Mucosa of rectum (tissue), 2 donors: ENCODE data around the gene PHEX.

ENCODE experiments used
- H3K27ac ChIP-seq, 2 donors: one replicate each; pipeline ENCODE4 v1.7.0; 2013; ENCODE audit warnings: inconsistent platforms in 2 of 2, low read depth in 2 of 2, low read length in 2 of 2
- H3K27me3 ChIP-seq, 2 donors: one replicate each; pipeline ENCODE4 v1.7.0; 2013; ENCODE audit warnings: low read length in 2 of 2; ENCODE audit not compliant: control insufficient read depth in 2 of 2, insufficient read depth in 2 of 2
- H3K36me3 ChIP-seq, 2 donors: one replicate each; pipeline ENCODE4 v1.7.0; 2013; ENCODE audit warnings: low read length in 2 of 2; ENCODE audit not compliant: control insufficient read depth in 2 of 2, insufficient read depth in 2 of 2
- H3K4me1 ChIP-seq, 2 donors: one replicate each; pipeline ENCODE4 v1.7.0; 2013; ENCODE audit warnings: low read length in 2 of 2, mild to moderate bottlenecking in 1 of 2; ENCODE audit not compliant: control insufficient read depth in 2 of 2, insufficient read depth in 2 of 2
- H3K4me3 ChIP-seq, 2 donors: one replicate each; pipeline ENCODE4 v1.7.0; 2013; ENCODE audit warnings: low read length in 2 of 2
- H3K9ac ChIP-seq, 2 donors: one replicate each; pipeline ENCODE4 v1.7.0; 2013; ENCODE audit warnings: low read length in 2 of 2, low read depth in 1 of 2, mild to moderate bottlenecking in 1 of 2
- H3K9me3 ChIP-seq, 2 donors: one replicate each; pipeline ENCODE4 v1.7.0; 2013; ENCODE audit warnings: low read length in 2 of 2; ENCODE audit not compliant: control insufficient read depth in 2 of 2
- donor health status: healthy.
- donor health status: Normal muscosa, but diverticular disease.

Gene PHEX

DNA sequence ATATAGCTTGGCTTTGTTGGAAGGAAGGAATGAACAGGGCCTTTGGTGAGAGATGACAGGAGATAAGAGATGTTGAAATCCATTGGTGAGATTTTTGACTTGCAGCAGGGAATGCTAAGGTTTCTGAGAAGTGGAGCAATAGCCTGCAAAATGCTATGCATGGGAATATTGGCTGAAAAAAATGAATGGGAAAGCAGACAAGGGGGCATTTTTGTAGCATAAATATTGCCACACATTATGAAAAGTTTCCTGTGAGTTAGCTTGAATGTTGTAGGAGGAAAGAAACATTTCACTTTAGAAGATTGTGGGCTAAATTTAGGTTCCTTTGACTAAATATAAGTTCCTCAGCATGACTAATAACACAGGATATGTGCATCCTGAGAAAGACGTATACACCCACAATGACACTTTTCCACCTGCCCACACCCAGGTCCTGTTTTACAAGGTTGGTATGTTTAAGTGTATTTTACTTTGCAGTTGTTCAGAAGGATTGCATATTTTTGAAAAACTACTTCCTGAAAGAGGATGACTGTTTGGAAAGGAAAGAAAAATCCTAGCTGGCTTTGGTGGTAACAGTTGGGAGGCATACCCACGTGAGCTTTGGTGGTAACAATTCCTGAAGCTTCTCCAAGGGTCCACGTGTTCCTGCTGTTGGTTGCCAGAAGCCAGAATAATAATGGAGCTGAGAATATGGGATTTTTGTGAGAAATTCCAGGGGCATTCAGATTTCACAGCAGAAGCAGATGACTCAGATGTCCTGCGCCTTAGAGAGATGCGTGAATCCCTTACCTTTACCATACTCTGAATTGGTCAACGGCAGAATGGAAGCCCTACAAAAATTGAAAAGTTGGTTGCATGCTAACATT, 28.5 kb downstream of the PHEX start:
- Histone ChIP-seq H3K4me1 (peaks cover 0 to 2% of the 10 kb centered on the region in 2 donors), H3K4me3 (no peak overlapping the region), H3K9me3 (no peaks in the 10 kb centered on the region), H3K27ac (no peak overlapping the region), H3K27me3 (peaks cover 0 to 5% of the 10 kb centered on the region in 2 donors), H3K9ac (no peak overlapping the region), H3K36me3 (no peaks in the 10 kb centered on the region)

DNA sequence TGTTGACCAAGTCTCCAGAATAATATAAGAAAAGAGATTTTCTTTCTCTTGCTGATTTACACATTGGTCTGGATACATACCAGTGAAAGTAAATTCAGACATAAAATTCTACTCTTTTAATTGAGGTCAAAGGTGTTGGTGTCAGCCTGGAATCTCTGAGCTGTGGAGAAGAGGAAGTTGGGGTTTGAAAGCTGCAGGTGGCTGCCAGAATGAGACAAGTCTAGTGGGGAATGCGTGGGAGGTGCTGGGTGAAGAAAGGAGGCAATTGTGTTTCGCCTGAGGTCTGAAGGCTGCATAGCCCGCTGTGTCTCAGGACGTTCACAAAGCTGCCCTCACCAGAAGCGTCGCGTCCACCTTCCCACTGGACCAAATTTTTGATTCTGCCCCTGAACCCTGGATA, 31.2 kb downstream of the PHEX start:
- Histone ChIP-seq H3K4me1 (peaks cover 0 to 2% of the 10 kb centered on the region in 2 donors), H3K27ac (no peak overlapping the region), H3K9ac (no peak overlapping the region), H3K36me3 (no peaks in the 10 kb centered on the region), H3K27me3 (peaks cover 0 to 5% of the 10 kb centered on the region in 2 donors), H3K4me3 (no peak overlapping the region), H3K9me3 (no peaks in the 10 kb centered on the region)

DNA sequence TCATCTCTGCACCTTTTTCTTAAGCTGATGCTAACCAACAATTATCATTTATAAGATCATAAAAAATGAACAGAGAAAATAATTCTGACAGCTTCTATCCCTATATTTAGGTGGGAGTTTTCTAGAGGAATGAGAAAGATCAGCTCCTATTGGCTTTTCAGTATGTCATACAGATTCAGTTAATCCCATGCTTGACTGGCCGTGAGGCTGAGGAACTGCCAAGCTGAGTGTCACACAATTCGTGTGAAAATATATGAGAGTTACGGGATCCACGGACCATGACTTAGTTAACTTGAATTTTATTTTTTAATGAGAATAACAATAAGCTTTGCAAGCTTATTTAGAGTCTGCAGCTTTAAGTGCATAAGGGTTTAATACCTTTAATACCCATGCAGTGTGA, 37.5 kb downstream of the PHEX start:
- H3K4me3 ChIP-seq: no peak overlapping the region
- no peaks in the 10 kb centered on the region for H3K4me1 ChIP-seq
- H3K27me3 ChIP-seq: no peaks in the 10 kb centered on the region
- H3K9ac ChIP-seq: no peak overlapping the region
- no peaks in the 10 kb centered on the region for H3K36me3 ChIP-seq
- H3K9me3 ChIP-seq: no peaks in the 10 kb centered on the region
- no peak overlapping the region for H3K27ac ChIP-seq

DNA sequence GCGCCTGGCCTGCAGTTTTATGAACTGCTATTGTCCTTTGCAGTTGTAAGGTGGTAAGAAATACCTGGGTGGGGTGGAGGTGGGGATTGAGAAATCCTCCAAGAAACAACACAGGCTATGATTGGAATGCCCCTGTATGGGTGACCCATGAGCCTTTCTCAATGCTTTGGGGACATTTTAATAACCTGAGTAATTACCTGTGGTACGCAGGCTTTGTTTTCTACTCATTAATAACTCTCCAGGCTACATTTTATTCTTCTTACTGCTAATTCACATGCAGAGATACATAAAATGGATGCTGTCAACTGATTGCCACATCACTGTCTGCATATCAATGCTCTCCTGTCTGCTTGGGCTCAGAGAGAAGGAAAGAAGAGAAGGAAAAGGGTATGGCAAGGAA, 41.8 kb downstream of the PHEX start:
- H3K27ac ChIP-seq: no peak overlapping the region
- H3K4me1 ChIP-seq: no peaks in the 10 kb centered on the region
- no peaks in the 10 kb centered on the region for H3K9me3 ChIP-seq
- no peak overlapping the region for H3K9ac ChIP-seq
- peaks cover 0 to 4% of the 10 kb centered on the region in 2 donors for H3K27me3 ChIP-seq
- no peaks in the 10 kb centered on the region for H3K36me3 ChIP-seq
- H3K4me3 ChIP-seq: no peak overlapping the region

DNA sequence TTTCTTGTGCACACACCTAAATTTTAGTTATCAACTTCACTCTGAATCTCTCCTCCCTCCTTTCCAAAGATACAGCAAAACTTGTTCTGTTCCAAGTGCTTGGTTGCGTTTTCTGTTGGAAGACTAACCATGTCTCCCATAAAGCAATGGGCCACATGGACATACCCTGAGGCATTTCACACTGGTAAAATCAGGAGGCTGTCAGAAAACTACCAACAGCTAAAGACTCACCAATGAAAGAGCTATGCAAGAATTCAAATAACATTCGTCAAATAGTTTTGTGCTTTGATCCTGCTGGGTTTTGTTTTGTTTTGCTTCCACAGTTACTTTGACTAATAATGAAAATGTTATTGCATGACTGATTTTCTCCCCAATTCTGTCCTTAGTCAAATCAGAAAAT, 46.0 kb downstream of the PHEX start:
- peaks cover 0 to 4% of the 10 kb centered on the region in 2 donors for H3K27me3 ChIP-seq

DNA sequence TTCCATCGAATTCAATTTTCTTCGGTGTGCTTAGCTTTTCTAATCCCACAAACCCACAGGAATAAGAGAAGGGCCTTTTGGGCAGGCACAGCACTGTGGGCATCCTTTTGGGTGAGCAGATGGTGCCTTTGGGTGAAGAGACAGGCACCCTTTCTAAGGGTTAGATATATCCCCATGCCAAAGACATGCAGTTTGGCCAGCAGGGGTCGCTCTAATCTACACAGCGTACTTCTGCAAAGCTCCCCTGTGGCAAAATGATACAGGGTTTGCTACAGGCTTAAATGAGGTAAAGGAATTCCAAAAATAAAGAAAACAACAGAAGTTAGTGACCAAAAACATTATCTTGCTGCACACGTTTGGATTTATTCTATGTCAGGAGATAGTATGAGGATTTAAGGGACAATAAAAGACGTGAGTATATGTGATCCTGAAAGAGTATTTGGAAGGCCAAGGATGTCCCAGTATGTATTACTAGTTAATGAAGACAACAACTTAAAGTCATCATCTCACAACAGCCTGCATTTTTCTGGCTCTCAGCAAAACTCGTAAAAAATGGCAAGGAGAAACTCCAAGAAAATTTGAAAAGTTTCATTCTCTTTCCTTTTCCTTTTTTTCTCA, 49.5 kb downstream of the PHEX start:
- Histone ChIP-seq H3K9me3 (no peaks in the 10 kb centered on the region), H3K9ac (no peak overlapping the region), H3K36me3 (no peaks in the 10 kb centered on the region), H3K27ac (no peak overlapping the region), H3K4me1 (no peaks in the 10 kb centered on the region), H3K4me3 (no peak overlapping the region), H3K27me3 (peaks cover 3 to 4% of the 10 kb centered on the region in 2 donors)

More for the DNA sequence above, 46.0 kb downstream of the PHEX start:
- Histone ChIP-seq H3K27ac (no peak overlapping the region), H3K9me3 (no peaks in the 10 kb centered on the region), H3K36me3 (no peaks in the 10 kb centered on the region), H3K4me1 (no peaks in the 10 kb centered on the region), H3K9ac (no peak overlapping the region), H3K4me3 (no peak overlapping the region)

DNA sequence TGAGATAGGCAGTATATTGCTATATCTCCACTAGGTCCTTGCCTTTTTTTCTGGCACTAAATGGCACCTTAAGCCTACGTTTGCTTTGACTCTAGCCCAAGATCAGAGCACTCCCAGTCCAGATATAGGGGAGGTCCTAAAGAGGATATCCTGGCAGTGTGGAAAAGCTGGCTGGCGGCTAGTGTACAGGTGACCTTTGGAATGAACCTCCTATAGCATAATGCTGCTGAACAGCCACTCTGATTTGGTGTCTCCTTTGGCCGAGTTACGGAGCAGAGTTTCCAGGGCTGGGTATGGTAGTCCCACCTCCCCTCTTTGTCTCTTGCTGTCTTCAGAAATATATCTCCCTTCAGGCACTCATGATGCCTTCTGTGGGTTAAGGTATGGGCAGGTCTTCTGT, 53.9 kb downstream of the PHEX start:
- H3K27me3 ChIP-seq: peaks cover 0 to 3% of the 10 kb centered on the region in 2 donors
- no peak overlapping the region for H3K27ac ChIP-seq
- H3K36me3 ChIP-seq: no peaks in the 10 kb centered on the region
- no peaks in the 10 kb centered on the region for H3K4me1 ChIP-seq
- no peaks in the 10 kb centered on the region for H3K9me3 ChIP-seq
- no peak overlapping the region for H3K9ac ChIP-seq
- no peak overlapping the region for H3K4me3 ChIP-seq

DNA sequence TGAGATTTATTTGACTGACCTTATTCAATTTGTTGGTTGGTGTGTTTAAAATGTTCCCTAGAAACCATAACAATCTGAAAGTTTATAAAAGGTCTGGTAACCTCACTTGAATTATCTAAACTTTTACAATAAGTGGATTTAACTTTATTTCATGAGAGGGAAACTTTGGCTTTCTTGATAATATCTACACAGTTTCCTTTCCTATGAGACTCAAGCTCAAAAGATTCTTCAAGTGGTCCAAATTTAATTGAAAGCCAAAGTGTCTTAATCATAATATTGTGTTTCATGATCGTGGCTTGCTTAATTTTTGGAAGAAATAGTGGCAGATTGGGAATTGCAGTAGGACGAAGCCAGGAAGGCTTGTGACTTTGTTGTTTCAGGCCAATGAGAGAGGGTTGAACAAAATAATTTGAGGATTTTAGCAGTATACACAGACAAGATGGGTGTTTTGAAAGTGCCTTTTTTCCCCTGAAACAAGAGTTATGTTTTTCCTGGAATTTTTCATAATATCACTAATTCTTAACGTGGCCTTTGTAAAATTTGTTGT, 55.0 kb downstream of the PHEX start:
- Histone ChIP-seq H3K9me3 (no peaks in the 10 kb centered on the region), H3K4me3 (no peak overlapping the region), H3K27ac (no peak overlapping the region), H3K9ac (no peak overlapping the region), H3K27me3 (peaks cover 0 to 3% of the 10 kb centered on the region in 2 donors), H3K4me1 (no peaks in the 10 kb centered on the region), H3K36me3 (no peaks in the 10 kb centered on the region)

DNA sequence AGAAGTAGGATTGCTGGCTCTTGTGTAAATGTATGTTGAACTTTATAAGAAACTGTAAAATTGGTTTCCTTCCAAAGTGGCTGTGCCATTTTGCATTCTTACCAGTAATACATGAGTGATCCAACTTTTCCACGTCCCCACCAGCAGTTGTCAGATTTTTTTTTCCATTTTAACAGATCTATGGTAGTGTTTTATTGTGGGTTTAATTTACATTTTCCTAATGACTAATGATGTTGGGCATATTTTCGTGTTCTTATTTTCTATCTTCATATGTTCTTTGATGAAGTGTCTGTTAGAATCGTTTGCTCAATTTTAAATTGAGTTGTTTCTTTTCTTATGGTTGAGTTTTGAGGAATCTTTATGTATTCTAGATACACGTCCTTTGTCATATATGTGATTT, 56.2 kb downstream of the PHEX start:
- Histone ChIP-seq H3K4me1 (no peaks in the 10 kb centered on the region), H3K4me3 (no peak overlapping the region), H3K27me3 (peaks cover 0 to 3% of the 10 kb centered on the region in 2 donors), H3K27ac (no peak overlapping the region), H3K9me3 (no peaks in the 10 kb centered on the region), H3K36me3 (no peaks in the 10 kb centered on the region), H3K9ac (no peak overlapping the region)

DNA sequence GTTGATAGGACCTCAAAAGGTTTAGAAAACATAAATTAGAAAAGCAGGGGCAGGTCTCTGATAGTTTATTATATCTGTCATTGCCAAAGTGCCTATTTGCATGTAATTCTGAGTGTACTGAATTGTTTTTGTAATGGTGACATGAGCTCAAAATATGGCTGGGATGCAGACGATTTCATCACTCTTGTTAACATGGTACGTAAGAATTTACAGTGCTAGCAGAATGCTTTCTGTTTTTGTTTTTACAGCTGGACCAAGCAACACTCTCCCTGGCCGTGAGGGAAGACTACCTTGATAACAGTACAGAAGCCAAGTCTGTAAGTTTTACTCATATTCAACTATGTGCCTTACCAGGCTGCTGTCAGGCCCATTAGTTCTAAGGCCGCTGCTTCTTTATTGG, 58.1 kb downstream of the PHEX start:
- H3K27me3 ChIP-seq: peaks cover 0 to 3% of the 10 kb centered on the region in 2 donors
- no peak overlapping the region for H3K4me3 ChIP-seq
- no peak overlapping the region for H3K27ac ChIP-seq
- H3K9me3 ChIP-seq: no peaks in the 10 kb centered on the region
- H3K4me1 ChIP-seq: no peaks in the 10 kb centered on the region
- no peak overlapping the region for H3K9ac ChIP-seq
- H3K36me3 ChIP-seq: no peaks in the 10 kb centered on the region
